MM.1S (cell line): ENCODE data around the gene EPB42.

Experiments
- DNase-seq: peaks from one replicate; pipeline ENCODE4 v3.0.0-alpha.2; 2015
- H2AFZ ChIP-seq: fragments of 300-600 bp; sonication (generic); 2 replicates; pipeline ENCODE4 v1.6.0; 2016; ENCODE audit warnings: antibody characterized with exemption, low read length
- H3F3A ChIP-seq: fragments of 300-600 bp; sonication (generic); 2 replicates; pipeline ENCODE4 v1.6.1; 2016; ENCODE audit warnings: mild to moderate bottlenecking, antibody characterized with exemption, low read length, moderate library complexity, mixed read lengths; ENCODE audit not compliant: insufficient read depth
- H3K27ac ChIP-seq: fragments of 300-600 bp; sonication (generic); 2 replicates; pipeline ENCODE4 v1.5.1; 2016; ENCODE audit warnings: mild to moderate bottlenecking, low read length
- H3K27me3 ChIP-seq: fragments of 300-600 bp; sonication (generic); replicated peaks from 2 replicates; pipeline ENCODE4 v1.6.0; 2016; ENCODE audit warnings: low read length; ENCODE audit not compliant: insufficient read depth
- H3K36me3 ChIP-seq: fragments of 300-600 bp; sonication (generic); replicated peaks from 2 replicates; pipeline ENCODE4 v1.6.1; 2016; ENCODE audit warnings: mild to moderate bottlenecking, low read length, mixed read lengths; ENCODE audit not compliant: insufficient read depth
- H3K4me1 ChIP-seq: fragments of 300-600 bp; sonication (generic); 2 replicates; pipeline ENCODE4 v1.6.1; 2016; ENCODE audit warnings: low read length, mixed read lengths
- H3K4me2 ChIP-seq: fragments of 300-600 bp; sonication (generic); 2 replicates; pipeline ENCODE4 v1.6.0; 2016; ENCODE audit warnings: low read depth, low read length
- H3K4me3 ChIP-seq: fragments of 300-600 bp; sonication (generic); 2 replicates; pipeline ENCODE4 v1.5.1; 2016; ENCODE audit warnings: low read length, mixed read lengths
- H3K79me2 ChIP-seq: fragments of 300-600 bp; sonication (generic); 2 replicates; pipeline ENCODE4 v1.6.1; 2016; ENCODE audit warnings: mixed run types, low read length, mixed read lengths
- H3K9ac ChIP-seq: fragments of 300-600 bp; sonication (generic); 2 replicates; pipeline ENCODE4 v1.6.1; 2016; ENCODE audit warnings: low read length, mixed read lengths
- H3K9me2 ChIP-seq: fragments of 300-600 bp; sonication (generic); replicated peaks from 2 replicates; pipeline ENCODE4 v1.6.1; 2016; ENCODE audit warnings: mild to moderate bottlenecking, low read length, mixed read lengths; ENCODE audit not compliant: insufficient read depth
- H3K9me3 ChIP-seq: fragments of 300-600 bp; sonication (generic); replicated peaks from 2 replicates; pipeline ENCODE4 v1.6.1; 2016; ENCODE audit warnings: mild to moderate bottlenecking, low read length, mixed read lengths; ENCODE audit not compliant: insufficient read depth
- H4K20me1 ChIP-seq: fragments of 300-600 bp; sonication (generic); 2 replicates; pipeline ENCODE4 v1.6.1; 2016; ENCODE audit warnings: mild to moderate bottlenecking, low read length, moderate library complexity, mixed read lengths; ENCODE audit not compliant: insufficient read depth
- EZH2 ChIP-seq: fragments of 300-600 bp; sonication (generic); optimal IDR thresholded peaks from 2 replicates; pipeline ENCODE3; 2017; ENCODE audit warnings: low read depth, mild to moderate bottlenecking, antibody characterized with exemption, low read length, mixed read lengths
- EZH2phosphoT487 ChIP-seq: fragments of 300-600 bp; sonication (generic); IDR thresholded peaks from 2 replicates; pipeline ENCODE4 v1.6.1; 2018; ENCODE audit warnings: antibody characterized with exemption, low read length
- TF ChIP-seq, protein P1 (sequence below): fragments of 300-600 bp; sonication (generic); IDR thresholded peaks from 2 replicates; pipeline ENCODE4 v1.5.1; 2016; ENCODE audit warnings: antibody characterized with exemption, low read length, mixed read lengths

EPB42 gene

DNA sequence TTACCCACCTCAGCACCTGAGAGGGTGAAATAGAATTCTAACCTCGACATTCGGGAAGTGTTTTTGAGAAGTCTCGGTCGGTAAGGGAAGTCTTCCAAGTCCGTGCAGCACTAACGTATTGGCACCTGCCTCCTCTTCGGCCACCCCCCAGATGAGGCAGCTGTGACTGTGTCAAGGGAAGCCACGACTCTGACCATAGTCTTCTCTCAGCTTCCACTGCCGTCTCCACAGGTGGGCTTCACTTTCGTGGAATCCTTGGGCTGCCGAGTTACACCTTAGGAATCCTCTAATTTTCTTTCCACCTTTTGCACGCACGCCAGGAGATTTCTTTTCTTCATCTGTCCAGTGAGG lies 34.8 kb downstream of the EPB42 start:
- Histone ChIP-seq H3K79me2 (peaks cover 18% of the 10 kb centered on the region), H4K20me1 (no peaks in the 10 kb centered on the region), H3K9me2 (no peaks in the 10 kb centered on the region), H3K4me3 (peak overlapping the region; percentile 82), H3K27me3 (no peaks in the 10 kb centered on the region), H3K36me3 (0 out of 2 replicates have a peak, but pooled peaks cover 2% of the 10 kb centered on the region), H2AFZ (peak overlapping the region; percentile 75), H3F3A (peaks cover 17% of the 10 kb centered on the region), H3K9me3 (no peaks in the 10 kb centered on the region), H3K4me1 (no peaks in the 10 kb centered on the region), H3K9ac (peak overlapping the region; percentile 75), H3K4me2 (peak overlapping the region; percentile 91), H3K27ac (peak overlapping the region; percentile 81; the same call in 1 of the 2 replicates)
- TF ChIP-seq, protein P1, sequence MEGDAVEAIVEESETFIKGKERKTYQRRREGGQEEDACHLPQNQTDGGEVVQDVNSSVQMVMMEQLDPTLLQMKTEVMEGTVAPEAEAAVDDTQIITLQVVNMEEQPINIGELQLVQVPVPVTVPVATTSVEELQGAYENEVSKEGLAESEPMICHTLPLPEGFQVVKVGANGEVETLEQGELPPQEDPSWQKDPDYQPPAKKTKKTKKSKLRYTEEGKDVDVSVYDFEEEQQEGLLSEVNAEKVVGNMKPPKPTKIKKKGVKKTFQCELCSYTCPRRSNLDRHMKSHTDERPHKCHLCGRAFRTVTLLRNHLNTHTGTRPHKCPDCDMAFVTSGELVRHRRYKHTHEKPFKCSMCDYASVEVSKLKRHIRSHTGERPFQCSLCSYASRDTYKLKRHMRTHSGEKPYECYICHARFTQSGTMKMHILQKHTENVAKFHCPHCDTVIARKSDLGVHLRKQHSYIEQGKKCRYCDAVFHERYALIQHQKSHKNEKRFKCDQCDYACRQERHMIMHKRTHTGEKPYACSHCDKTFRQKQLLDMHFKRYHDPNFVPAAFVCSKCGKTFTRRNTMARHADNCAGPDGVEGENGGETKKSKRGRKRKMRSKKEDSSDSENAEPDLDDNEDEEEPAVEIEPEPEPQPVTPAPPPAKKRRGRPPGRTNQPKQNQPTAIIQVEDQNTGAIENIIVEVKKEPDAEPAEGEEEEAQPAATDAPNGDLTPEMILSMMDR: no peak
- TF ChIP-seq EZH2phosphoT487 (no peak), EZH2 (no peak)
- peak; percentile 19 for DNase-seq

DNA sequence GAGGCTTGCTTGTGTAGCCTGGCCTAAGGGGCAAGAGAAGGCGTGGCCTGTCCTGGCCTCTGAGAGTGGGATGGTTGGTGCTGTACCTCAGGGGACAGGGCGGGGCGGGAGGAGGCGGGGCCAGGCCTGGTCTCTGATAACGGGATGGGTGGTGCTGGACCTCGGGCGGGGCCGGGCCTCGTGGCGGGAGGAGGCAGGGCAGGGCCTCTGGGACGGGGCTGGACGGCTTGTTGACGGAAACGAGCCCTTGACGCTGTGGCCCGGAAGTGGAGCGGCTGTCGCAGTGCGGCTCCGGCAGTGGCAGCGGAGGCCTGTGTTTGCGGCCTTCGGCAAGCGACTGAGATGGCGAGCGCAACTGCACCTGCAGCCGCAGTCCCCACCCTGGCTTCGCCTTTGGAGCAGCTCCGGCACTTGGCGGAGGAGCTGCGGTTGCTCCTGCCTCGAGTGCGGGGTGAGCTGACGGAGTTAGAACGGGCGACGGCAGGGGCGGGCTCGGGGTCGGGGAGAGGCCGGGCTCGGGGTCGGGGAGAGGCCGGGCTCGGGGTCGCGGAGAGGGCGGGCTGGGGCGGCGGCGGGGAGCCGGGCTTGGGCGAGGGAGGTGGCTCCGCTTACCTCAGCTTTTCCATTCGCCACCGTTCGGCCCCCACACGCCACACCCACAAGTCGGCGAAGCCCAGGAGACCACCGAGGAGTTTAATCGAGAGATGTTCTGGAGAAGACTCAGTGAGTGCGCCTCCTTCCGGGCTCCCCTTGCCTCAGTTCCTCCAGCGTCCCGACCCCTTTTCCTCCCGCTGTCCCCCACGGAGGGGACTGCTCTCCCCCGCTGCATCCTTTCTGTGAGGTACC lies 35.4 kb downstream of the EPB42 start, which contains the start of gene CCNDBP1:
Gene CCNDBP1 (plus strand): TSS at position 247 of the 846 bp plus-strand sequence. CDS start 96 bp downstream, at position 343.
- H3K9ac ChIP-seq: peak within 1 kb of the TSS; percentile 75
- peaks cover 18% of the 10 kb centered on the region for H3K79me2 ChIP-seq
- no peaks in the 10 kb centered on the region for H3K27me3 ChIP-seq
- TF ChIP-seq EZH2phosphoT487: no peak
- TF ChIP-seq, protein P1: peak; percentile 40
- peak within 1 kb of the TSS; percentile 82 for H3K4me3 ChIP-seq
- DNase-seq: peak; percentile 97
- H3K4me1 ChIP-seq: no peaks in the 10 kb centered on the region
- H3F3A ChIP-seq: peaks cover 17% of the 10 kb centered on the region
- H3K36me3 ChIP-seq: peaks cover 2% of the 10 kb centered on the region; the same call in 1 of the 2 replicates
- peak within 1 kb of the TSS; percentile 81; the same call in 1 of the 2 replicates for H3K27ac ChIP-seq
- no peaks in the 10 kb centered on the region for H3K9me3 ChIP-seq
- no peaks in the 10 kb centered on the region for H3K9me2 ChIP-seq
- peak within 1 kb of the TSS; percentile 91 for H3K4me2 ChIP-seq
- no peaks in the 10 kb centered on the region for H4K20me1 ChIP-seq
- peak within 1 kb of the TSS; percentile 75 for H2AFZ ChIP-seq

DNA sequence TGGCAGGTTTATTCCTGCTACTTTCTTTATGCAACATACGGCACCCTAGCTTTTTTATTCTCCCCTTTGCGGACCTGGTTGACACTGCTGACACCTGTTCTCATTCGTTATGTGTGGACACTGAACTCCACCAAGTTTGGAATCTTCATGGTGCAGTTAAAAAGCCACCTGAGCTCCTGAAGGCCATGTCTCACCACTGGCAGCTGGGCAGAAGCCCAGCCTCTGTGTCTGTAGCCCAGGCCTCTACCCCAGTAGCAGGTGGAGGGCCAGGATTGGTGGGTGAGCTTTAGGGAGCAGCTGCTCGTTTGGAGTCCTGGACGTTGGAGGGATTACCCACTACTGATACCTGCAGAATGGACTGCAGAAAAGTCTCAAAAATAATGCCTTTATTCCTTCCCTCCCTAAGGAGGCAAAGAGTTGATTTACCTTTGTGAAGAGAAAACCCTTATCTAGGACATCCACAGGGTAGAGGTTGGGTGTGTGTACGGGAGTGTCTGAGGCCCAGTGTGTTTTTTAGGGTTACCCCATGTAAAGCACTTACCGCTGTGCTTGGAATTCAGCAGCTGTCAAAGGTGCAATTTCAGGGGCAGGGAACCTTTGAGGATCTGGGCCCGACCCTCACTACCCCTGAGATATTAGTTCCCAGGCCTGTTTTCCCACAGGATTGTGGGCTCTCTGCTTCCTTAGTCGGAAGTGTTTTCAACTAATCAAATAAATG lies 36.3 kb downstream of the EPB42 start:
- no peaks in the 10 kb centered on the region for H3K9me2 ChIP-seq
- H3K9ac ChIP-seq: no peak overlapping the region
- no peaks in the 10 kb centered on the region for H4K20me1 ChIP-seq
- no peaks in the 10 kb centered on the region for H3K4me1 ChIP-seq
- no peak overlapping the region for H2AFZ ChIP-seq
- H3K36me3 ChIP-seq: peaks cover 2% of the 10 kb centered on the region; the same call in 1 of the 2 replicates
- no peak overlapping the region for H3K4me3 ChIP-seq
- peak overlapping the region; percentile 32; the same call in 1 of the 2 replicates for H3K4me2 ChIP-seq
- H3K9me3 ChIP-seq: no peaks in the 10 kb centered on the region
- DNase-seq: no peak
- H3K79me2 ChIP-seq: peaks cover 18% of the 10 kb centered on the region
- H3F3A ChIP-seq: peaks cover 17% of the 10 kb centered on the region
- TF ChIP-seq, protein P1: no peak
- no peak for TF ChIP-seq EZH2phosphoT487
- no peak for TF ChIP-seq EZH2
- H3K27me3 ChIP-seq: no peaks in the 10 kb centered on the region
- H3K27ac ChIP-seq: no peak overlapping the region; the same call in 1 of the 2 replicates
